Measurements from ENCODE around the gene UPB1.

Gene UPB1

DNA sequence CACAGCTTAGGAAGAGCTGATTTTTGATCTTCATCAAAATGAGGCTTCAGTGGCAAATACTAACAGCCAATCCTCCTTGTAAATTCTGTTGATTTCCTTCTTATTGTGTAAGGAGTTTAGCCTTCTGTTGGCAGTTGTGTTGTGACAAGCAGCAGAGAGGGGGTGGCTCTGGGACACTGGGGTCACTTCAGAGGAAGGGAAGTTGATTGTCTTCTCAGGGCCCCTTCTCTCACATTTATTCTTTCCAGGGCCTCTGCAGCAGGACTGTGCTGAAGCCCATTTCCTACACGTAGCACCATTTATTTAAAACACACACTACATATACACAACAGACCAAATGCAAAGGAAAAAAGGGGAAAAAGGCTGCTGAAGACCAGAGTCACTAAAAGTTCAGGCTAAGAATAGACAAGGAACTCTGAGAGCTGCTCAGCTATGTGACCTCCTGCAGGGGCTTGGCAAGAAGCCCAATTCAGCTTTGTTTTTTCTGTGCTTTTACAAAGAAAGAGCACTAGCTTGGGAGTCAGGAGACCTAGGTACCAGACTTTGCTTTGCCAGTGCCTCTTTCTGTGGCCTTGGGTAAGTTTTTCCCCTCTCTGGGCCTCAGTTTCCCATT, 28.3 kb upstream of the UPB1 start:
- no peak for TF ChIP-seq ZFX (IDR thresholded peaks at IDR 0.05)
- TF ChIP-seq CTCF (conservative IDR thresholded peaks at IDR 0.05) = no peak
- H3K27ac ChIP-seq = no peak overlapping the region

GRCh38 chr22:24467340-24467739, 27.8 kb upstream of the UPB1 start:
- TF ChIP-seq ZFX (IDR thresholded peaks at IDR 0.05) (no peak), CTCF (conservative IDR thresholded peaks at IDR 0.05) (no peak)
- no peak overlapping the region for H3K27ac ChIP-seq

- TF ChIP-seq ZFX (IDR thresholded peaks at IDR 0.05) (no peak), CTCF (conservative IDR thresholded peaks at IDR 0.05) (no peak)
- H3K27ac ChIP-seq = no peak overlapping the region
Measured at GRCh38 chr22:24471570-24471969, 23.6 kb upstream of the UPB1 start.

DNA sequence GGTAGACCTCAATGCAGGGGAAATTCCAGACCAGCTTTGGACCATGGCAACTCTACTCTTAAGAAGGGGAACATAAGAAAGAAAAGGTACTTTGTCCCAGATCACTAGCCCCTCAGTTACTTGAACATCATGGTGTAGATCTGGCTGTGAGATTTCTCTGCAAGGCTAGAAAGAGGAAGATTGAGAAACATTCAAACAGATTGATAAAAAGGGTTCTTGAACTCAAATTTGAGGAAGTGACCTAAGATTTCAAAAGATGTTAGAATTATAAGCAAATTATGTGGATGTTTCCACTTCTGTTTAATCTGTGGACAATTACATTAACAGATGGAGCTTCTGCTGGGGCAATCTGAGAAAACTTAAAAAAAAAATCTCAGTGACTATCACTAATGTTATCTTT, 21.8 kb upstream of the UPB1 start:
- TF ChIP-seq CTCF (conservative IDR thresholded peaks at IDR 0.05) (no peak), ZFX (IDR thresholded peaks at IDR 0.05) (no peak)
- H3K27ac ChIP-seq = no peak overlapping the region

DNA sequence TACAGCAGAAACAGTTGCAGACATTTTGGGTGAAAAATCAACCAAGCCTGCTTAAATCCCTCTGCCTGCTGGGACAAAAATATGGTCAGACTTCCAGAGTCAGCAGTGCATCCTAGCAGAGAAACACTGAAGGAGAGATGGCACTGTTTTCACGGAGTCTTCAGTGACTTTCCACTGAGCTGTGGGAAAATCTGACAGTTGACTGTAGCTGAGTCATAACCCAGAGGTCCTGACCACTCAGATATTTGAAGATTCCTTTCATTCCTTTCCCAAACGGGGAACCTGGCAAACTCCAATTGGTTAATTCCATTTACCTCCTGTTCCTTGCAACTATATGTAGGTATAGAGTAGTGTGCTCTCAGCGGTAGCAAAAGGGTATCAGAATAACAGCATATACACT, 20.9 kb upstream of the UPB1 start:
- no peak overlapping the region for H3K27ac ChIP-seq
- no peak for TF ChIP-seq CTCF (conservative IDR thresholded peaks at IDR 0.05)
- TF ChIP-seq ZFX (IDR thresholded peaks at IDR 0.05) = no peak

DNA sequence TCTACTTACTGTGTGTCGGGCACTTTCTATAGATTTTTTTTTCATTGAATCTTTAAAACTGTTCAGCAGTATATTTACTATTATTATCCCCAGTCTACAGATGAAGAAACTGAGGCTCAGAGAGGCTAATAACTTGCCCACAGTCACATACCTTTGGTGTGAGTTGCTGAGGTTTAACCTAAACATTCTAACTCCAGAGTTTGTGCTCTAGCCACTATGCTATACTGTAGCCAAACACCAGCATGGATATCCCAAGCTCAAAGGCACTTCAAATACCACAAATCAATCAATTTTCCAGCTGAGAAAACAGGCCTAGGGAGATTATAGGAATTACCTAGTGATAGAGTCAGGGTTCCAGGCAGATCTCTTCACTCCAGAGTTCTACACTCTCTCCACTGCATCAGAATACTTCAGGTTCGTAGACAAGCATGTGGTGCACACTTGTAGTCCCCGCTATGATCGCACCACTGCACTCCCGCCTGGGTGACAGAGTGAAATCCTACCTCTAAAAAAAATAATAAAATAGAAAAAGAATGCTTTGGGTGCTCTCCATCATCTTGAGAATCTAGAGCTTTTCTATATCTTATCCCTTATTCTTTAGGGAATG, 20.4 kb upstream of the UPB1 start:
- H3K27ac ChIP-seq = no peak overlapping the region
- TF ChIP-seq CTCF (conservative IDR thresholded peaks at IDR 0.05) (no peak), ZFX (IDR thresholded peaks at IDR 0.05) (no peak)

DNA sequence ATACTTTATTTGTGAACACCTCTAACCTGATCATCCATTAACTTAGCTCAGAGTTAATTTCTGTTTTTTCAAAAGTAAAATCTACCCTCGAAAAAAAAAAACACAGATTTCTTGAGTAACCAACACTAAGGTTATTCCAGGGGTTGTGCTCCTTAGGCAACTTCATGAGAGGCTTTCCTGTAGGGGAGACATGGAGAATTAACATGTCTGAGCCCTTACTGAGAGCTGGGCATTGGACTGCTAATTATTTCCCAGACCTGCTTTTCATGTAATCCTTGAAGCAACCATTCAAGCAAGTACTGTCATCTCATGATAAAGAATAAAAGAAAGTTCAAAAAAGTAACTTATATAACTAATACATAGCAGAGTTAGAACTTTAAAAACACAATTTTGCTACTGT, 13.5 kb upstream of the UPB1 start:
- no peak overlapping the region for H3K27ac ChIP-seq
- TF ChIP-seq CTCF (conservative IDR thresholded peaks at IDR 0.05) (no peak), ZFX (IDR thresholded peaks at IDR 0.05) (no peak)
